Uterus (tissue), 2 donors: ENCODE results near the gene CDH4.

Experiments
- POLR2A ChIP-seq, 2 donors: fragments of 450-650 bp; IDR thresholded peaks; one replicate each; pipeline ENCODE4 v1.6.1; 2016; ENCODE audit warnings: antibody characterized with exemption in 2 of 2, mild to moderate bottlenecking in 1 of 2, moderate library complexity in 1 of 2
- TF ChIP-seq, protein P1 (sequence below), 4 experiments: fragments of 200-600 bp in 2 of 4; fragments of 450-650 bp in 2 of 4; sonication (generic) in 2 of 4; IDR thresholded peaks; one replicate each; pipeline ENCODE4 v1.5.1; 2016 to 2019; ENCODE audit warnings: antibody characterized with exemption in 4 of 4, mild to moderate bottlenecking in 2 of 4, moderate library complexity in 1 of 4

DNA sequence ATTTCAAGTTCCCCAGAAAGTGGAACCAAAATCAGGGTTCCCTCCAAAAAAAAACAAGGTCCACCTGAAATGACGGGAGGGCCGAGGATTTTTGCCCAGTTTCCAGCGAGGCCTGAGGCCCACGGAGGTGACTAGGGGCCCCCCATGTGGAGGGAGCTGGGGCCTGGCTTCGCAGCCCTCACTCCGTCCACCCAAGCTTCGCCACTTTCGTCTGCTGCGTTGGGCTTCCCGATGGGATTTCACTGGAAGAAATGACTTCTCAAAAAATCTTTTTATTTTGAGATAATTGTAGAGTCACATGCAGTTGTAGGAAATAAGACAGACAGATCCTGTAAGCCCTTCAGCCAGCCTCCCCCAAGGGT, 605.3 kb downstream of the CDH4 start:
- TF ChIP-seq, protein P1, sequence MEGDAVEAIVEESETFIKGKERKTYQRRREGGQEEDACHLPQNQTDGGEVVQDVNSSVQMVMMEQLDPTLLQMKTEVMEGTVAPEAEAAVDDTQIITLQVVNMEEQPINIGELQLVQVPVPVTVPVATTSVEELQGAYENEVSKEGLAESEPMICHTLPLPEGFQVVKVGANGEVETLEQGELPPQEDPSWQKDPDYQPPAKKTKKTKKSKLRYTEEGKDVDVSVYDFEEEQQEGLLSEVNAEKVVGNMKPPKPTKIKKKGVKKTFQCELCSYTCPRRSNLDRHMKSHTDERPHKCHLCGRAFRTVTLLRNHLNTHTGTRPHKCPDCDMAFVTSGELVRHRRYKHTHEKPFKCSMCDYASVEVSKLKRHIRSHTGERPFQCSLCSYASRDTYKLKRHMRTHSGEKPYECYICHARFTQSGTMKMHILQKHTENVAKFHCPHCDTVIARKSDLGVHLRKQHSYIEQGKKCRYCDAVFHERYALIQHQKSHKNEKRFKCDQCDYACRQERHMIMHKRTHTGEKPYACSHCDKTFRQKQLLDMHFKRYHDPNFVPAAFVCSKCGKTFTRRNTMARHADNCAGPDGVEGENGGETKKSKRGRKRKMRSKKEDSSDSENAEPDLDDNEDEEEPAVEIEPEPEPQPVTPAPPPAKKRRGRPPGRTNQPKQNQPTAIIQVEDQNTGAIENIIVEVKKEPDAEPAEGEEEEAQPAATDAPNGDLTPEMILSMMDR (IDR thresholded peaks at IDR 0.05), result no peak
- TF ChIP-seq POLR2A (IDR thresholded peaks at IDR 0.05), result no peak
